T47D (cell line): Measurements from ENCODE around the gene SMTNL1.

Experiments used
- DNase-seq, 2 experiments: peaks; one replicate each; pipeline versions ENCODE4 v3.0.0 to v3.0.0-alpha.2; 2011 to 2012; ENCODE audit warnings: low read depth in 1 of 2, low spot score in 1 of 2
- JUND ChIP-seq: IDR thresholded peaks from 2 replicates; pipeline ENCODE4 v1.6.1; 2012; ENCODE audit warnings: low read depth
- in situ Hi-C: cut with HindIII; loops from 2 replicates; pipeline ENCODE4 v1.10.0; 2016; ENCODE audit warnings: low sequenced_read_pairs, low pct_unique_long_range_greater_than_20kb

Gene SMTNL1

GRCh38 chr11:57597461-57597915, 60.1 kb downstream of the SMTNL1 start, which contains the start of gene SERPING1:
TSS of gene SERPING1 (plus strand) at chr11:57597685. CDS start at chr11:57598271, 586 bp downstream.
- DNase-seq, result no peak
- TF ChIP-seq JUND, result no peak
- in situ Hi-C loops, result no loop called here

DNA sequence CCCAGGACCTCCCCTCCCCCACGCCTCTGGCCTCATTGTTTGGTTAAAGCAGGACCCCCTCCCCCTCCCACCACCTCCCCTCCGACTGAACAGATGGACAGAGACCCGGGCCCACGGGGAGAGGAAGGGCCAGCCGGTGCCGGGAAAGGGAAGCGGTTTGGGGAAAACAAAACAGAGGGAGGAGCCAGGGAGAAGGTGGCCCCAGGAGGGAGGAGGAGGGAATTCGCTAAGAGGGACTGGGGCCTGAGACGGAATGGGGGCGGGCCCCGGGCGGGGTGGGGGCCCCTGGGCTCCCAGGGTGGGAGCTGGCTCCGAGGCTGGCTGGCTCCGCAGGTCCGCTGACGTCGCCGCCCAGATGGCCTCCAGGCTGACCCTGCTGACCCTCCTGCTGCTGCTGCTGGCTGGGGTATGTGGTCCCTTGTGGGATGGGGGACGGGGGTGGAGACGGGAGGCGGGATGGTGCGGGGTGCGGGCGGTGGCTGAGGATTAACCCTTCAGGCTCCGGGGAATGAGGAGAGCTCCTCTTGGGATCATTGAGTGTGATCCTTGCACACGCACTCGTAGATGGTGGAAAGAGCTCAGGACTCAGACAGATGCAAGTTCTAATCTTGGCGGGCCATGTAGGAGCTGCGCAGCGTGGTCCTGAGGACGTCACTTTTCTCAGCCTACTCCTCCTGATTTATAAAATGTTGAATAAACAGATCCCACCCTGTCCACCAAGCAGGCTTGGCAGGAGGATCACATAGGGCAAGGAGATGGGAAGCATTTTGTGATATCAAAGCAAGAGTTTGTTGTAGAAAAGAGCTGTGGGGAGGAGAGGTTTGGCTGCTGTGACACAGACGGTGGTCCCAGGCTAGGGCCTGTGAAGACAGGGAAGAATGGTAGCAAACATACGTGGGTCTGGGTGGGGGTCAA, 60.8 kb downstream of the SMTNL1 start:
- TF ChIP-seq JUND, result no peak
- in situ Hi-C loops, result no loop called here
- DNase-seq, result peak; percentile 60 to 63

- no peak for DNase-seq
- in situ Hi-C loops, result no loop called here
- no peak for TF ChIP-seq JUND
These were observed 61.4 kb downstream of the SMTNL1 start for GRCh38 chr11:57598831-57599155.

GRCh38 chr11:57599381-57599780, 62.0 kb downstream of the SMTNL1 start:
- no peak for TF ChIP-seq JUND
- in situ Hi-C loops, result no loop called here
- no peak for DNase-seq
